NCI-H128 (cell line): ENCODE data around the gene ZNF579.
"Not testable (repeated sequence)": the region's sequence is repeated elsewhere in the genome, so short reads cannot be mapped to it uniquely, and the experiment has no call there.

Source experiments
- DNase-seq: peaks from one replicate; lab custom pipeline; 2025; ENCODE audit not compliant: unreplicated experiment; lab: John Stamatoyannopoulos, UW

The ZNF579 gene

DNA sequence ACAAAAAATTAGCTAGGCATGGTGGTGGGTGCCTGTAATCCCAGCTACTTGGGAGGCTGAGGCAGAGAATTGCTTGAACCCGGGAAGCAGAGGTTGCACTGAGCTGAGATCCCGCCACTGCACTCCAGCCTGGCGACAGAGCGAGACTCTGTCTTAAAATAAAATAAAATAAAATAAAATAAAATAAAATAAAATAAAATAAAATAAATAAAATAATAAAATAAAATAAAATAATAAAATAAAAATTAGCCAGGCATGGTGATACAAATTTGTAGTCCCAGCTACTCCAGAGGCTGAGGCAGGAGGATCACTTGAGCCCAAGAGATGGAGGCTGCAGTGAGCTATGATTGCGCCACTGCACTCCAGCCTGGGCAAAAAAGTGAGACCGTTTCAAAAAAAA lies 6.7 kb downstream of the ZNF579 start:
- DNase-seq = not testable (repeated sequence)

- DNase-seq = not testable (repeated sequence)
These were observed 11.2 kb downstream of the ZNF579 start for GRCh38 chr19:55569477-55569876.

- no peak for DNase-seq
These were observed 12.8 kb downstream of the ZNF579 start for GRCh38 chr19:55567708-55568328.

DNA sequence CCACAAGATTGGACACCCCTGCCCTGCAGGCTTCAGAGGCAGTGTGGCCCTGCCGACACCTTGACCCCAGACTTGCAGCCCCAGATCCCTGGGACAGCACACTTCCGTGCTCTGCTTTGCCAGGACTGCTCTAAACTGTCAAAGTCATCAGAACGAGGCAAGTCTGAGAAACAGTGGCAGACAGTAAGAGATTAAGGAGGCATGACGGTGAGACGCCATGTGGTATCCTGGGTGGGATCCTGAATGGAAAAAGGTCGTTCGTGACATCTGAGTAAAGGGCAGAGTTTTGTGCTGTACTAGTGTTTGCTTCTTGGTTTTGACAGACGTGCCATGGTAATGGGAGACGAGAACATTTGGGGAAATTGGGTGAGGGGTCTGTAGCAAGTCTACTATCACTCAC lies 13.8 kb downstream of the ZNF579 start:
- no peak for DNase-seq

GRCh38 chr19:55563261-55563690 lies 17.4 kb downstream of the ZNF579 start:
- no peak for DNase-seq

- DNase-seq = no peak
These were observed 21.0 kb downstream of the ZNF579 start for GRCh38 chr19:55559684-55560083.

DNA sequence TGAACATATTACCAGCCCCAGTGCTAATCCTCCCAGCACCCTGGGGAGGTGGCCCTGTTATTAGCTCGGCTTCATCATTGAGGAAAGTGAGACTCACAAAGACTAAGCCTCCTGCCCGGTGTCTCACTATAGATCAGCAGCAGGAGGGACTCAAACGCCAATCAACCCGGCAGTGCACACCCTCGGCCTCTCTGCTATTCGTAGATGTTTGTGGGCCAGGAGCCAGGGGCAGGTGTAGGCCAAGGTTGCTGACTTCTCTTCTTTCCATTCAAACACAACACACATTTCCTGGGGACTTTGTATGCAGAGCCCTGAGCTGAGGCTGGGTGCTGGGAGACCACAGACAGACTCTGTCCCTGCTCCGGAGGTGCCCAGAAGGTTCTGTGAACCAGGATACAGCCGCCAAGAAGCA lies 25.9 kb downstream of the ZNF579 start:
- DNase-seq = no peak

- no peak for DNase-seq
These were observed 26.3 kb downstream of the ZNF579 start for GRCh38 chr19:55554302-55554701.

GRCh38 chr19:55553217-55554182 lies 27.1 kb downstream of the ZNF579 start:
- DNase-seq = no peak

GRCh38 chr19:55552620-55553019 lies 28.0 kb downstream of the ZNF579 start:
- no peak for DNase-seq

GRCh38 chr19:55552206-55552605 lies 28.4 kb downstream of the ZNF579 start:
- no peak for DNase-seq

- DNase-seq = no peak
These were observed 30.4 kb downstream of the ZNF579 start for GRCh38 chr19:55550321-55550650.

GRCh38 chr19:55549500-55550320 lies 30.9 kb downstream of the ZNF579 start:
- no peak for DNase-seq

DNA sequence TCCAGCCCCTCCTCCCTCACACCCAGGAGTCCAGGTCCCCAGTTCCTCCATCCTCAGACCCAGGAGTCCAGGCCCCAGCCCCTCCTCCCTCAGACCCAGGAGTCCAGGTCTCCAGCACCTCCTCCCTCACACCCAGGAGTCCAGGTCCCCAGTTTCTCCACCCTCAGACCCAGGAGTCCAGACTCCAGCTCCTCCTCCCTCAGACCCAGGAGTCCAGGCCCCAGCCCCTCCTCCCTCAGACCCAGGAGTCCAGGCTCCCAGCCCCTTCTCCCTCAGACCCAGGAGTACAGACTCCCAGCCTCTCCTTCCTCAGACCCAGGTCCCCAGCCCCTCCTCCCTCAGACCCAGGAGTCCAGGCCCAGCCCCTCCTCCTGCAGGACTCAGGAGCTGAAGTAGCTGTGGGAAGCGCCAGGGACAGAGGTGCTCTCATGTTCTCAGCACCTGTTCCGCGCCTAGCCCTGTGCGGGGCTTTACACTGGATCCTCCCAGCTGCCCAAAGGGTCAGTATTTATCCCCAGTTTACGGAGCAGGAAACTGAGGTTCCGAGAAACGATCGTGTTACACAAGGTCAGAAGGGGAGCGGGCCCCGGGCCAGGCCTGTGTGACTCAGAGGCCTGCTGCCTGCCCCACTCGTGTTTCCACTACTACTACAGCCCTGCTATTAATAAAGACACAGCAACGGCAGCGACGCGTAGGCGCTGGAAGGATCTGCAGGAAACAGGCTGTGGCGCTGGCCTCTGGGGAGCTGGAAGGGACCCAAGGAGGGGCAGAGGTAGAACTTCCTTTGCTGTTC lies 33.6 kb downstream of the ZNF579 start:
- DNase-seq = no peak

DNA sequence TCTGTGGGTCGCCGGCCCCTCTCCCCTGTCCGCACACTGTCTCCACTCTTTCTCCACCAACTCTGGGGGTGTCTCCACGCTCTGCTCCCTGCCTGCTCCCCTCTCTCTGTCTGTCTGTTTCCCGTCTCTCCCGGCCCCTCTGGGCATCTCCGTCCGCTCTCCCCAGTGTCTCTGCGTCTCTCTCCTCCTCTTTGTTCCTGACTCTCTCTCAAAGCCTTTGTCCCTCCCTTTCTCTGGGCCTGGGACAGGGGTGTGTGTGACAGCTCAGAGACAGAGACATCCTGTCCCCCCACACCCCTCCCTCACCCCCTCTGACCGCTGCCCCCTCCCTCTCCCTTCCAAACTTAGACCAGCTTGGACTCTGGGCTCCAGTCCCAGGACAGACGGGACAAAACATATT lies 34.6 kb downstream of the ZNF579 start:
- no peak for DNase-seq

GRCh38 chr19:55545443-55545842 lies 35.2 kb downstream of the ZNF579 start, which contains the start of gene SBK3:
Gene SBK3, minus strand, starts transcription at chr19:55545543. Its CDS starts 0 bp downstream, at chr19:55545543.
- no peak for DNase-seq

DNA sequence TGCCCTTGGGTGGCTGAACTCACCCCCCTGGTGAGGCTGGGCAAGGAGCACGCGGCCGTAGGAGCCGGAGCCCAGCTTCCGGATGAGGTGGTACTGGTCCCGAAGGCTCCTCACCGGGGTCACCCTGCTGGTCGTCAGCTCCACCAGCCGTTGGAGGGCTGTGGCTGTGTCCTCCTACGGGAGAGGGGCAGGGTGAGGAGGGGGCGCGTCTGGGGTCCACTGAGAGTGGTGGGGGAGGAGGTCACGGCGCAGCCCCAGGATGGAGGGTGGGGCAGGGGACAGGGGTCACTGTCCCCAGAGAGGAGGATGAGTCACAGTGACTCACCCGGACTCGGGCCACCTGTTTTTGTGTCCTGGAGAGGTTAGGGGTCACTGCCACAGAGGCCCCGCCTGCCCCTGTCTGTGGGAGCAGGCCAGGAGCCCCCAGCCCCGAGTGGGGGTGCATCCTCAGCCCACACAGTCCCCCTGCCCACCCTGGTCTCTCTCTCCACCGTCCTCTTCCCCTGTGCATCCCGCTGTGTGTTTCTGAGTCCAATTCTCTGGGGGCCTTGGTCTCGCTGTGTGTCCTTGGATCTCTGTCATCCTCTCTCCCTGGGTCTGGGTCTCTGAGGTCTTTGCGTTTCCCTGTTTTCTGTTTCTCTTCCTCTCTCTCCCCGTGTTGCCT lies 35.7 kb downstream of the ZNF579 start:
- DNase-seq = no peak

DNA sequence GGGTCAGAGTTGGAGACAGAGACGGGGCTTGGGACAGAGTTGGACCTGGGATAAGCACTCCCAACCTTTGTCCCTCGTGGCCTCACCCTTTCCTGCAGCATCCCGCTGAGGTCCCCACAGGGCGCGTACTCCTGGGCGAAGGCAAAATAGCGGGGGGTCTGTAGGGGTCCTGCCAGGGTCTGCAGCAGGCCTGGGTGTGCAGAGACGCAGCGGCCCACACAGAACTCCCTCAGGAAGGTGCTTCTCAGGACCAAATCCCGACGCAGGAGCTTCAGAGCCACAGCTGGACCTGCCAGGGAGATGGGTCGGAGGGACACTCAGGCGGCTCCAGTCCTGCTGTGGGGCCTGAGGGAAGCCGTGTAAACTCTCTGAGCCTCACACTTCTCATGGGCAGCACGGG lies 36.6 kb downstream of the ZNF579 start:
- DNase-seq = no peak

GRCh38 chr19:55543567-55543966 lies 37.1 kb downstream of the ZNF579 start:
- no peak for DNase-seq

DNA sequence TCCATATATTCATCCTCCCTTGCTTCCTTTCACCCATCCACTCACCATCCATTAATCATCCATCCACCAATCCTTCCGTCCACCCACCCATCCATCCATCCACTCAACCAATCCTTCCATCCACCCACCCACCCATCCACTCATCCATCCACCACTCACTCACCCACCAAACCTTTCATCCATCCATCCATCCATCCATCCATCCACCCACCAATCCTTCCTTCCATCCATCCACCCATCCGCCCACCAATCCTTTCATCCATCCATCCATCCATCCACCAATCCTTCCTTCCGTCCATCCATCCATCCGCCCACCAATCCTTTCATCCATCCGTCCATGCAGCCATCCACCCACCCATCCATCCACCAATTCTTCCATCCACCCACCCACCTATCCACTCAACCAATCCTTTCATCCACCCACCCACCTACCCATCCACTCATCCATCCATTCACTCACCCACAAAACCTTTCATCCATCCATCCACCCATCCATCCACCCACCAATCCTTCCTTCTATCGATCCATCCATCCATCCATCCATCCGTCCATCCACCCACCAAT lies 38.3 kb downstream of the ZNF579 start:
- no peak for DNase-seq
